ENCODE data around the gene RNF222.
A peak's percentile ranks its signal among the peaks of the same experiment; 100 is the strongest.
"Not testable (repeated sequence)": the region's sequence is repeated elsewhere in the genome, so short reads cannot be mapped to it uniquely, and the experiment has no call there.

Gene RNF222

GRCh38 chr17:8377422-8377821 is 20.2 kb downstream of the RNF222 start:
- no peak for DNase-seq

- DNase-seq: peak; percentile 95
These were observed 21.2 kb downstream of the RNF222 start, which contains the start of gene KRABD2 for GRCh38 chr17:8376271-8377067. Gene KRABD2, minus strand, starts transcription at chr17:8376704.

- peak; percentile 33 for DNase-seq
These were observed 21.8 kb downstream of the RNF222 start for GRCh38 chr17:8375738-8376259.

- DNase-seq: not testable (repeated sequence)
These were observed 23.8 kb downstream of the RNF222 start for GRCh38 chr17:8373856-8374255.

GRCh38 chr17:8372422-8372821 is 25.2 kb downstream of the RNF222 start:
- no peak for DNase-seq

- no peak for DNase-seq
These were observed 25.8 kb downstream of the RNF222 start for GRCh38 chr17:8371786-8372185.

GRCh38 chr17:8369944-8370343 is 27.7 kb downstream of the RNF222 start:
- peak; percentile 39 for DNase-seq

GRCh38 chr17:8368193-8368592 is 29.4 kb downstream of the RNF222 start:
- no peak for DNase-seq

GRCh38 chr17:8366231-8366630 is 31.4 kb downstream of the RNF222 start:
- DNase-seq: no peak

- DNase-seq: no peak
These were observed 32.5 kb downstream of the RNF222 start for GRCh38 chr17:8365143-8365542.

- DNase-seq: no peak
These were observed 34.8 kb downstream of the RNF222 start for GRCh38 chr17:8362651-8363332.

- DNase-seq: no peak
These were observed 36.9 kb downstream of the RNF222 start for GRCh38 chr17:8360751-8361150.

- DNase-seq: no peak
These were observed 37.4 kb downstream of the RNF222 start for GRCh38 chr17:8360260-8360659.

GRCh38 chr17:8359769-8360168 is 37.9 kb downstream of the RNF222 start:
- no peak for DNase-seq

GRCh38 chr17:8357910-8358309 is 39.7 kb downstream of the RNF222 start:
- no peak for DNase-seq

GRCh38 chr17:8354236-8354635 is 43.4 kb downstream of the RNF222 start:
- DNase-seq: no peak

- DNase-seq: no peak
These were observed 43.9 kb downstream of the RNF222 start for GRCh38 chr17:8353736-8354135.

- DNase-seq: no peak
These were observed 47.3 kb downstream of the RNF222 start for GRCh38 chr17:8350339-8350738.

GRCh38 chr17:8347001-8347400 is 50.6 kb downstream of the RNF222 start:
- DNase-seq: not testable (repeated sequence)

GRCh38 chr17:8345951-8346665 is 51.5 kb downstream of the RNF222 start:
- no peak for DNase-seq

GRCh38 chr17:8345052-8345690 is 52.5 kb downstream of the RNF222 start:
- DNase-seq: peak; percentile 43

- no peak for DNase-seq
These were observed 56.2 kb downstream of the RNF222 start for GRCh38 chr17:8341456-8341855.

All from hematopoietic multipotent progenitor cell treated with erythropoietin and hydrocortisone succinate and interleukin-3 and kit ligand, for 6 days (in vitro differentiated cells).